Large intestine (tissue), 3 donors: ENCODE results near the gene E4F1. TPM values are rescaled to one million over a fixed set of nuclear protein-coding genes. Genes with fewer than 3 reads are reported as not detected.

Experiments used
- DNase-seq, 2 donors: peaks; one replicate each; pipeline versions ENCODE4 v3.0.0 to v3.0.0-alpha.2; 2013
- H3K27ac ChIP-seq: one replicate; pipeline ENCODE4 v1.5.1; 2013; ENCODE audit warnings: low read length
- H3K27me3 ChIP-seq: 2 replicates; pipeline ENCODE4 v1.6.1; 2013; ENCODE audit warnings: low read length; ENCODE audit not compliant: control insufficient read depth, insufficient read depth
- H3K36me3 ChIP-seq: 2 replicates; pipeline ENCODE4 v1.6.1; 2013; ENCODE audit warnings: low read length; ENCODE audit not compliant: control insufficient read depth, insufficient read depth
- H3K4me1 ChIP-seq: one replicate; pipeline ENCODE4 v1.6.1; 2013; ENCODE audit warnings: low read length; ENCODE audit not compliant: control insufficient read depth, insufficient read depth
- H3K4me3 ChIP-seq: one replicate; pipeline ENCODE4 v1.5.1; 2013; ENCODE audit warnings: low read length
- H3K9me3 ChIP-seq: one replicate; pipeline ENCODE4 v1.6.1; 2013; ENCODE audit warnings: mild to moderate bottlenecking, low read depth, low read length, moderate library complexity; ENCODE audit not compliant: control insufficient read depth
- WGBS: methylation state at CpG from one replicate; pipeline ENCODE4 v1.1.5; 2013; ENCODE audit warnings: low lambda C conversion rate; ENCODE audit not compliant: insufficient coverage; 5-methylcytosine and 5-hydroxymethylcytosine counted together
- polyA plus RNA-seq: library from polyadenylated mRNA; unstranded; fragments of 120-200 nt; gene quantifications from one replicate; pipeline ENCODE4 v1.2.1, GENCODE V29; 2013

E4F1 gene
- polyA plus RNA-seq, 1 donor = 18.4 TPM

DNA sequence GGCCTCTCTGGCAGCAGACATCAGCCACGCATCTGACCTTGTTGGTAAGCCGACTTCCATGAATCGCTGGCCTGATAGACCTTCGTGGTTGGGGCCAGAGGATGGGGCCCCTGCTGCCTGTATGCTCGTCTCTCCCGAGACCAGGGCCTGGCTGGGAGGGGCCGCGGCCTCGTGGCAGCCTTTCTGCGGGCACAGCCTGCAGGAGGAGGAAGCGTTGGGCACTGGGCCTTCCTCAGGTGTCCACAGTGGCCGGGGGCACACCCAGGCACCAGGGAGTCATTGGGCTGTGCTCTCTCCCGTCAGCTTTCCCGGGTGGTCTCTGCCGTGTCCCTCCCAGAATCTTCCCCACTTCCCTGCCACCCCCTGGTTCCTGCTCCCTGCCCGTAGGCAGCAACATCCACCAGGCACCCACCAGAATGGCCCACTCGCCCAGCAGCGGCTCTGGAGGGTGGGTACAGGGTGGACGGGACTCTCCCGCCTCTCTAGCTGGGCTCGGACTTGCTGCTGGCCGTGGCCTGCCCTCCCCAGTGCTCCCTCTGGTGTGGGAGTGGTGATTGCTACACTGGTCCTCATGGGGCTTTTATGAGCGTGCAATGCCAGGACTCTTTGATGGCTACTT, 6.3 kb downstream of the E4F1 start:
- Histone ChIP-seq H3K9me3 (peaks cover 6% of the 10 kb centered on the region), H3K4me1 (peaks cover 6% of the 10 kb centered on the region), H3K27me3 (no peaks in the 10 kb centered on the region), H3K36me3 (peaks cover 75% of the 10 kb centered on the region), H3K27ac (no peak overlapping the region), H3K4me3 (no peak overlapping the region)
- no CpG with 5 or more reads among the region's 23 CpGs for WGBS
- no peak for DNase-seq

DNA sequence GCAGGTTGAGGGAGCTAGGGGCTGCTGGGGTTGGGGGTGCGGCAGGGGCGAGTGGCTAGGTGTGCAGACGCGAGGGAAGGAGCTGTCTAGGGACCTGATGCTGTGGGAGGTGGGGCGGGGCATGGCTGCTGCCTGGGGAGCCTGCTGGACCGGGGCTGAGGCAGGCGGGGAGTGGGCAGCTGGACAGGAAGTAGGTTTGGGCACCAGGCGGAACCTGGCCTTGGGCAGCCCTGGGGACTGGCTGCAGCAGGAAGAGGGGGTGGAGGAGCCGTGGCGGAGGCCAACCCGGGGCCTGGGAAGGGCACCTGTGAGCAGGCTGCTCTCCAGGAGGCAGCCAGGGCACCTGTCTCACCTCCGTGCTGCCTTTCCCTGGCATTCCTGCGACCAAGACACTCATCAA, 7.0 kb downstream of the E4F1 start:
- Histone ChIP-seq H3K27me3 (peaks cover 4% of the 10 kb centered on the region), H3K4me1 (peaks cover 6% of the 10 kb centered on the region), H3K36me3 (peaks cover 81% of the 10 kb centered on the region), H3K27ac (no peak overlapping the region), H3K4me3 (no peak overlapping the region), H3K9me3 (peaks cover 7% of the 10 kb centered on the region)
- WGBS = no CpG with 5 or more reads among the region's 13 CpGs
- no peak for DNase-seq

DNA sequence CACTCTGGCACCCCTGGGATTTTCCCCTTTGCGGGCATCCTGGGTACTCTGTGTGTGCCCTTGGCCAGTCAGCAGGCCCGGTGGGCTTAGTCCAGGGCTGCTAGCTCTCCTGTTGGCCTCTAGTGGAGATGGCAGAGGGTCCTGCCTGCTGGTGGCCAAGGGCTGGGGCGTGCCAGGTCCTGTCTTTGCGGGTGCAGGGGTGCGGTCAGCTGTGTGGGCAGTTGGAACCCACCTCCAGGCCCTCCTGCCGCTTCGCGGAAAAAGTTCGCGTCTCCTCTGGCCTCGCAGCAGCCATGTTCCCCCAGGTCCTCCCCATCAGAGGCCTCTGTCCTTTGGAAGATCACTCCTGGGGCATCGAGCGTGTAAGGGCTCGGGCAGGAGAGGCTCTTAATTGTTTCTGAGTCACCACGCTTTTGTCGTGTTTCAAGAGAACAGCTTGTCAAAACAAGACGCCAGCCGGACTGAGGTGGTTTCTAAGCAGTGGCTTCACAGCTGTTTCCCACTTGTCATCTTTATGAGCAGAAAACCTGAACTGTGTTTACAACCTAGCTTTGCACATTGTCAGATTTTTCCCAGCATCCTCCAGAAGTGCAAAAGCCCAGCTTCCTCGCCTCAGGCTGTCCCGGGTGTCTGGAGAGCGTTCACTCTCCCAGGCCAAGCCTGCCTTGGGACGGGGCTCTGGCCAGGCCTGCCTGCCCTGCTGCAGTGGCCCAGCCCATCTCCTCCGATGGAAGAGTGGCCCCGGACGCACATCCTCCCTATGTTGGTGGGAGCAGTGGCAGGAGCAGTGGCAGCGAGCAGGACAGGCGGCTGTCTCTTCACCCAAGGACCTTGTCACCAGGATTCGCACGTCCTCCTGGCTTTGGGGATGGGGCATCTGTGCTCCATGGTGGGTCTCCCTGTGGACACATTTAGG, 7.9 kb downstream of the E4F1 start:
- WGBS = no CpG with 5 or more reads among the region's 29 CpGs
- Histone ChIP-seq H3K4me3 (no peak overlapping the region), H3K36me3 (peaks cover 85% of the 10 kb centered on the region), H3K9me3 (peaks cover 12% of the 10 kb centered on the region), H3K27ac (no peak overlapping the region), H3K4me1 (peaks cover 5% of the 10 kb centered on the region), H3K27me3 (peaks cover 13% of the 10 kb centered on the region)
- no peak for DNase-seq

DNA sequence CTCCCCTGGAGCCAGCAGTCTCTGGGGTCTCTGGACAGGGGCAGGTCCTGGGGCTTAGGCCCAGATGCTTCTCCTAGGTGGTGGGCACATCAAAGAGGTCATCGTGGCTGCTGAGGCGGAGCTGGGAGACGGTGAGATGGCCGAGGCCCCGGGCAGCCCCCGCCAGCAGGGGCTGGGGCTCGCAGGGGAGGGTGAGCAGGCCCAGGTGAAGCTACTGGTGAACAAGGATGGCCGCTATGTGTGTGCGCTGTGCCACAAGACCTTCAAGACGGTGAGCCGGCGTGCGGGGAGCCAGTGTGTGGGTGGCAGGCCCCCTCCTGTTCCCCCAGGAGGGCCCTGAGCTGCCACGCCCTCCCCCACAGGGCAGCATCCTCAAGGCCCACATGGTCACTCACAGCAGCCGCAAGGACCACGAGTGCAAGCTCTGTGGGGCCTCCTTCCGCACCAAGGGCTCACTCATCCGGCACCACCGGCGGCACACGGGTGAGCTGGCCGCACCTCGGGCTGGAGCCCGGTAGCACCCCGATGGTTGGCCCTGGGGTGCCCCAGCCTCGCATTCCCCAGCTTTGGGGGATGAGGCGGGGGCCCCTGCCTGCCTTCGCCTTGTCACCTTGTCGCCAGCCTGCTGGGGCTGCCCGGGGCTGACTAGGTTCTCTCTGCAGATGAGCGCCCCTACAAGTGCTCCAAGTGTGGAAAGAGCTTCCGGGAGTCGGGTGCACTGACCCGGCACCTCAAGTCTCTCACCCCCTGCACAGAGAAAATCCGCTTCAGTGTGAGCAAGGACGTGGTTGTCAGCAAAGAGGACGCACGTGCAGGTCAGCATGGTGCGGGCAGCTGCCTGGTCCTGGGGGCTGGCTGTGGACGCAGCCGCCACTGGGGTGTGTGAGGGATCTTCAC, 9.0 kb downstream of the E4F1 start:
- no peak overlapping the region for H3K4me3 ChIP-seq
- peaks cover 80% of the 10 kb centered on the region for H3K36me3 ChIP-seq
- H3K4me1 ChIP-seq = peaks cover 7% of the 10 kb centered on the region
- peaks cover 24% of the 10 kb centered on the region for H3K27me3 ChIP-seq
- peaks cover 22% of the 10 kb centered on the region for H3K9me3 ChIP-seq
- no peak overlapping the region for H3K27ac ChIP-seq
- no CpG with 5 or more reads among the region's 41 CpGs for WGBS
- no peak for DNase-seq

DNA sequence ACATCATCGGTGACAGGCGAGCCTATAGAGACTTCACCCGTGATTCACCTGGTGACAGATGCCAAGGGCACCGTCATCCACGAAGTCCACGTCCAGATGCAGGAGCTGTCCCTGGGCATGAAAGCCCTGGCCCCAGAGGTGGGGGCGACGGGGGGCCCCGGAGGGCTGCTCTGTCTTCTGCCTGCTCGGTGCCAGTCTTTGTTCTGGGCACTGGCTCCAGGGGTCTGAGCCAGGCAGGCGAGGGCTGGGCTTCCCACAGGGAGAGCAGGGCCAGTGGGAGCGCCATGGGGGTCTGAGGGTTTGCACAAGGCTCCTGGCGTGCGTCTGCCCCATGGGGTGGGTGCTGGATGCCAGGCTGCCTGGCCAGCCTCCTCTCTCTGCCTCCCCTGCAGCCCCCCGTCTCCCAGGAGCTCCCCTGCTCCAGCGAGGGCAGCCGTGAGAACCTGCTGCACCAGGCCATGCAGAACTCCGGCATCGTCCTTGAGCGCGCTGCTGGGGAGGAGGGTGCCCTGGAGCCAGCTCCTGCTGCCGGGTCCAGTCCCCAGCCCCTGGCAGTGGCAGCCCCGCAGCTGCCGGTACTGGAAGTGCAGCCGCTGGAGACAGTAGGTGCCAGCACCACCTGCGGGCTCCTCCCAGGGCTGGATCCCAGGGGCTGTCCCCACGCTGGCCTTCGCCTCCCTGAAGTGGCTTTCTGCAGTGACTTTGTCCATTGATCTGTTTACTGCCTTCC, 9.8 kb downstream of the E4F1 start:
- WGBS = no CpG with 5 or more reads among the region's 28 CpGs
- H3K9me3 ChIP-seq = peaks cover 31% of the 10 kb centered on the region
- H3K36me3 ChIP-seq = peaks cover 76% of the 10 kb centered on the region
- H3K4me3 ChIP-seq = no peak overlapping the region
- no peak for DNase-seq
- peaks cover 33% of the 10 kb centered on the region for H3K27me3 ChIP-seq
- peaks cover 13% of the 10 kb centered on the region for H3K4me1 ChIP-seq
- H3K27ac ChIP-seq = no peak overlapping the region

DNA sequence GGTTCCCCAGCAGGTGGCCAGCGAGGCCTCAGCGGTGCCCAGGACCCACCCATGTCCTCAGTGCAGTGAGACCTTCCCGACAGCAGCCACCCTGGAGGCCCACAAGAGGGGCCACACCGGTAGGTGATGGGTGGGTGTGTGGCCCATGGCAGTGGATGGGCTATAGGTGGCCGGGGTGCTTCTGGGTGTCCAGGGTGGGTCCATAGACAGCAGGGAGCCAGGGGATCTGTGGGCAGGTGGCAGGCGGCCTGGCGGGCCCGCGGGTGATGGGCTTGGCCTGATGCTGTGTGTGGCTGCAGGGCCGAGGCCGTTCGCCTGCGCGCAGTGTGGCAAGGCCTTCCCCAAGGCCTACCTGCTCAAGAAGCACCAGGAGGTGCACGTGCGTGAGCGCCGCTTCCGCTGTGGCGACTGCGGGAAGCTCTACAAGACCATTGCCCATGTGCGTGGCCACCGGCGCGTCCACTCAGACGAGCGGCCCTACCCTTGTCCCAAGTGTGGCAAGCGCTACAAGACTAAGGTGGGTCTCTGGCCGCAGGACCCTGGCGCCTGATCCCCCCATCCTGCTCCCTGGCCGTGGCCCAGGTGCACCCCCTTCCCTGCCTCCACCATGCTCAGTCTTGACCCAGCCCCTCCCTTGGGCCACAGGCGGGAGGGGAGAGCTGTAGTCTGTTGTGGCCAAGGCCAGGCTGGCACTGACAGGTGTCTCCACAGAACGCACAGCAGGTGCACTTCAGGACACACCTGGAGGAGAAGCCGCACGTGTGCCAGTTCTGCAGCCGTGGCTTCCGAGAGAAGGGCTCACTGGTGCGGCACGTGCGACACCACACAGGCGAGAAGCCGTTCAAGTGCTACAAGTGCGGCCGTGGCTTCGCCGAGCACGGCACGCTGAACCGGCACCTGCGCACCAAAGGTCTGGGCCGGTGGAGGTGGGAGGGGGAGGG, 10.8 kb downstream of the E4F1 start:
- Histone ChIP-seq H3K9me3 (peaks cover 29% of the 10 kb centered on the region), H3K4me3 (no peak overlapping the region), H3K36me3 (peaks cover 66% of the 10 kb centered on the region)

DNA sequence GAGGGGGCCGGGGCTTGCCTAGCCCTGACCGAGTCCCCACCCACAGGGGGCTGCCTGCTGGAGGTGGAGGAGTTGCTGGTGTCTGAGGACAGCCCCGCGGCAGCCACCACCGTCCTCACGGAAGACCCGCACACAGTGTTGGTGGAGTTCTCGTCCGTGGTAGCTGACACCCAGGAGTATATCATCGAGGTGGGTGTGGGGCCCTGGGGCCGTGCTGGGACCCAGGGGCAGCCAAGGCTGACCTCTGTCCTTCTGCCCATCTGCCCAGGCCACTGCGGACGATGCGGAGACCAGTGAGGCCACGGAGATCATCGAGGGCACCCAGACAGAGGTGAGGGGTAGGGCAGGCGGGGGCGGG, 11.4 kb downstream of the E4F1 start:
- Histone ChIP-seq H3K4me1 (peaks cover 19% of the 10 kb centered on the region), H3K4me3 (no peak overlapping the region), H3K27ac (no peak overlapping the region), H3K27me3 (peaks cover 34% of the 10 kb centered on the region), H3K9me3 (peaks cover 29% of the 10 kb centered on the region), H3K36me3 (peaks cover 60% of the 10 kb centered on the region)
- no peak for DNase-seq
- no CpG with 5 or more reads among the region's 18 CpGs for WGBS

More for the DNA sequence above, 10.8 kb downstream of the E4F1 start:
- H3K27me3 ChIP-seq = peaks cover 34% of the 10 kb centered on the region
- H3K4me1 ChIP-seq = peaks cover 19% of the 10 kb centered on the region
- no CpG with 5 or more reads among the region's 51 CpGs for WGBS
- no peak for DNase-seq
- no peak overlapping the region for H3K27ac ChIP-seq

DNA sequence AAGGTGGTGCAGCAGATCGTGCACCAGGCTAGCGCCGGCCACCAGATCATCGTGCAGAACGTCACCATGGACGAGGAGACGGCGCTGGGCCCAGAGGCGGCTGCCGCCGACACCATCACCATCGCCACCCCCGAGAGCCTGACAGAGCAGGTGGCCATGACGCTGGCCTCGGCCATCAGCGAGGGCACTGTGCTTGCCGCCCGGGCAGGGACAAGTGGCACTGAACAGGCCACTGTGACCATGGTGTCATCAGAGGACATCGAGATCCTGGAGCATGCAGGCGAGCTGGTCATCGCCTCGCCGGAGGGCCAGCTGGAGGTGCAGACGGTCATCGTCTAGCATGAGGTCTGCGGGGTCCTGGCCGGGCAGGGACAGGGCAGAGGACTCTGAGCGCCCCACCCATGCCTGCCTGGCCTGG, 11.9 kb downstream of the E4F1 start:
- H3K27ac ChIP-seq = no peak overlapping the region
- H3K27me3 ChIP-seq = peaks cover 34% of the 10 kb centered on the region
- no CpG with 5 or more reads among the region's 28 CpGs for WGBS
- H3K4me1 ChIP-seq = peaks cover 19% of the 10 kb centered on the region
- H3K4me3 ChIP-seq = no peak overlapping the region
- peaks cover 56% of the 10 kb centered on the region for H3K36me3 ChIP-seq
- no peak for DNase-seq
- peaks cover 29% of the 10 kb centered on the region for H3K9me3 ChIP-seq

DNA sequence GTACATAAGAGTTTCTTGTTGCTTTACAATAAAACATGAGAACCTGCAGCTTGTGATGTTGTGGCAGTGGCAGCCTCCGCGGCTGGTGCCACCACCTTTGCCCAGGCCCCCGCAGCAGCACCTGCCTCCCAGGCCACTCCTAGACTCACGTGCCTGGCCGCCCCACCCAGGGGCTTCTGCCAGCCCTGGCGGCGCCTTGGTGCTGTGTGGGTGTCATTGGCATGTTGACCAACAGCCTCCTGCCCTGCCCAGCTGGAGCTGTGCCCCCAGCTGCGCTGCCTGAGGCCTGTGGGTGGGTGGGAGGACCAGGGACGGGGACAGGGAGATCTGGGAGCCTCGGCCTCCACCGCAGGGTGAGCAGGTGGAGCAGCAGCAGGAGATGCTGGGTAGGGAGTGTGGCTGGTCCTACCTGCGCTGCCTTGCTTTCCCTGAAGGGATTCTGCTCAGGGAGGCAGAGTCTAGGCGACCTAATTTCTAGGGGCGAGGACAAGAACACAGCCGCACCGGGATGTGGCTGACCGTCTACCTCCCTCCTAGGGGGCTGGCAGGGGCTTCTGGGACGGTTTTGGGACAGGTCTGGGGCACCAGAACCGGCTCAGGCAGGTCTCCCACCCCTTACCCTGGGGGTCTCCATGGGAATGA, 12.4 kb downstream of the E4F1 start:
- no peak for DNase-seq
- peaks cover 50% of the 10 kb centered on the region for H3K36me3 ChIP-seq
- peaks cover 29% of the 10 kb centered on the region for H3K9me3 ChIP-seq
- H3K4me1 ChIP-seq = peaks cover 19% of the 10 kb centered on the region
- peaks cover 34% of the 10 kb centered on the region for H3K27me3 ChIP-seq
- no CpG with 5 or more reads among the region's 19 CpGs for WGBS
- no peak overlapping the region for H3K27ac ChIP-seq
- H3K4me3 ChIP-seq = no peak overlapping the region
